KOPT-K1 (cell line): ENCODE results near the gene LPCAT1.

ENCODE experiments used
- H3K27ac ChIP-seq: fragments of 200-600 bp; sonication (generic); 2 replicates; pipeline ENCODE4 v1.5.1; 2016; ENCODE audit warnings: antibody characterized with exemption, mild to moderate bottlenecking, low read depth, low read length; ENCODE audit not compliant: poor library complexity, severe bottlenecking
- H3K36me3 ChIP-seq: fragments of 200-600 bp; sonication (generic); 2 replicates; pipeline ENCODE4 v1.5.1; 2017; ENCODE audit warnings: antibody characterized with exemption, mild to moderate bottlenecking, low read length, moderate library complexity; ENCODE audit not compliant: insufficient read depth
- H3K9me3 ChIP-seq: fragments of 200-600 bp; sonication (generic); 2 replicates; pipeline ENCODE4 v1.5.1; 2017; ENCODE audit warnings: antibody characterized with exemption, low read length, mild to moderate bottlenecking; ENCODE audit not compliant: insufficient read depth, poor library complexity, severe bottlenecking

LPCAT1 gene

GRCh38 chr5:1471997-1472963, 51.5 kb downstream of the LPCAT1 start:
- H3K36me3 ChIP-seq: peaks cover 83% of the 10 kb centered on the region
- H3K9me3 ChIP-seq: no peaks in the 10 kb centered on the region
- no peak overlapping the region for H3K27ac ChIP-seq

- H3K36me3 ChIP-seq: peaks cover 83% of the 10 kb centered on the region
- no peaks in the 10 kb centered on the region for H3K9me3 ChIP-seq
- no peak overlapping the region for H3K27ac ChIP-seq
Observed at GRCh38 chr5:1471240-1471853, 52.4 kb downstream of the LPCAT1 start.

- Histone ChIP-seq H3K27ac (no peak overlapping the region), H3K36me3 (peaks cover 83% of the 10 kb centered on the region)
Observed at GRCh38 chr5:1470762-1471211, 53.0 kb downstream of the LPCAT1 start.

GRCh38 chr5:1468629-1469527, 54.9 kb downstream of the LPCAT1 start:
- Histone ChIP-seq H3K36me3 (peaks cover 83% of the 10 kb centered on the region), H3K27ac (no peak overlapping the region)

More at GRCh38 chr5:1470762-1471211, 53.0 kb downstream of the LPCAT1 start:
- H3K9me3 ChIP-seq: no peaks in the 10 kb centered on the region

GRCh38 chr5:1468247-1468612, 55.5 kb downstream of the LPCAT1 start:
- peaks cover 84% of the 10 kb centered on the region for H3K36me3 ChIP-seq
- H3K9me3 ChIP-seq: peaks cover 6% of the 10 kb centered on the region
- H3K27ac ChIP-seq: no peak overlapping the region

More at GRCh38 chr5:1468629-1469527, 54.9 kb downstream of the LPCAT1 start:
- H3K9me3 ChIP-seq: peaks cover 6% of the 10 kb centered on the region

GRCh38 chr5:1467341-1468246, 56.2 kb downstream of the LPCAT1 start:
- Histone ChIP-seq H3K36me3 (peaks cover 84% of the 10 kb centered on the region), H3K27ac (no peak overlapping the region), H3K9me3 (peaks cover 6% of the 10 kb centered on the region)

GRCh38 chr5:1466631-1467265, 57.0 kb downstream of the LPCAT1 start:
- Histone ChIP-seq H3K36me3 (peaks cover 84% of the 10 kb centered on the region), H3K27ac (no peak overlapping the region), H3K9me3 (peaks cover 6% of the 10 kb centered on the region)

- peaks cover 6% of the 10 kb centered on the region for H3K9me3 ChIP-seq
- peaks cover 84% of the 10 kb centered on the region for H3K36me3 ChIP-seq
- no peak overlapping the region for H3K27ac ChIP-seq
Observed at GRCh38 chr5:1465966-1466471, 57.7 kb downstream of the LPCAT1 start.

- Histone ChIP-seq H3K27ac (no peak overlapping the region), H3K36me3 (peaks cover 84% of the 10 kb centered on the region), H3K9me3 (peaks cover 6% of the 10 kb centered on the region)
Observed at GRCh38 chr5:1465117-1465516, 58.6 kb downstream of the LPCAT1 start.

- Histone ChIP-seq H3K27ac (no peak overlapping the region), H3K36me3 (peaks cover 84% of the 10 kb centered on the region), H3K9me3 (peaks cover 6% of the 10 kb centered on the region)
Observed at GRCh38 chr5:1464511-1464910, 59.2 kb downstream of the LPCAT1 start.

- peaks cover 89% of the 10 kb centered on the region for H3K36me3 ChIP-seq
- no peak overlapping the region for H3K27ac ChIP-seq
- H3K9me3 ChIP-seq: peaks cover 6% of the 10 kb centered on the region
Observed at GRCh38 chr5:1464096-1464446, 59.7 kb downstream of the LPCAT1 start.

GRCh38 chr5:1463326-1464095, 60.2 kb downstream of the LPCAT1 start:
- Histone ChIP-seq H3K27ac (no peak overlapping the region), H3K36me3 (peaks cover 94% of the 10 kb centered on the region), H3K9me3 (peaks cover 7% of the 10 kb centered on the region)

GRCh38 chr5:1462358-1462757, 61.4 kb downstream of the LPCAT1 start:
- H3K27ac ChIP-seq: no peak overlapping the region
- peaks cover 99% of the 10 kb centered on the region for H3K36me3 ChIP-seq
- peaks cover 19% of the 10 kb centered on the region for H3K9me3 ChIP-seq
